ENCODE measurements around the gene C1orf105. TPM values are rescaled to one million over a fixed set of nuclear protein-coding genes. Genes with fewer than 3 reads are reported as not detected.

Gene C1orf105
- total RNA-seq, 1 experiment from 2014 or later: not detected

DNA sequence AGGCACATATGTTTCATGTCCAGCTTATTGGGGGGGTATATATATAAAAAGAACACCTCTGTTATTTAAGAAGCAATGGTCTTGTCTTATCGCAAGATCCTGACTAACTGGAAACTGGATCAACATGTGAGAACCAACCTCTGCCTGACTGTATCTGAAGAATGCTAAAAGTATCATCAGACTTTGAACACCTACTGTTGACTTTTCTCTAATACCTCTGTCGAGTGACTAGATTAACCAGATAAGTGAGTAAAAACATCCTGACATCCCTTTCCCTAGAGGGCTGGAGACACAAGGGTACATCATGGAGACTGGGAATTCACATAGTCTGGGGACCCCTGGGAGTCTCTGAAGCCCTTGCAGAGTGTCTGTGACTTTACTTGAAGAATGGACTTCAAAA, 49.7 kb downstream of the C1orf105 start:
- CTCF ChIA-PET: no interaction called here
- Histone ChIP-seq H3K9me3 (ENCODE audit: low read depth, low read length, poor library complexity, severe bottlenecking) (no peaks in the 10 kb centered on the region), H3K27me3 (replicated peaks; ENCODE audit: insufficient read depth, low read depth, low read length, poor library complexity) (peaks cover 5% of the 10 kb centered on the region), H3K4me3 (ENCODE audit: low read depth, low read length, poor library complexity, severe bottlenecking) (no peak overlapping the region), H3K27ac (ENCODE audit: low read depth, low read length, poor library complexity, severe bottlenecking) (no peak overlapping the region), H3K36me3 (ENCODE audit: insufficient read depth, low read length, poor library complexity, severe bottlenecking) (no peaks in the 10 kb centered on the region), H3K4me1 (ENCODE audit: insufficient read depth, low read length, poor library complexity, severe bottlenecking) (no peaks in the 10 kb centered on the region)
- no peak for DNase-seq (ENCODE audit: low spot score)
- POLR2A ChIA-PET (ENCODE audit: low non-redundant PET): no interaction called here
- no TSS peak for BruUV-seq (replicated peaks)
- intact Hi-C loops (cut with micrococcal nuclease; ENCODE audit: unreplicated experiment): no loop called here
- TF ChIP-seq, protein P1, sequence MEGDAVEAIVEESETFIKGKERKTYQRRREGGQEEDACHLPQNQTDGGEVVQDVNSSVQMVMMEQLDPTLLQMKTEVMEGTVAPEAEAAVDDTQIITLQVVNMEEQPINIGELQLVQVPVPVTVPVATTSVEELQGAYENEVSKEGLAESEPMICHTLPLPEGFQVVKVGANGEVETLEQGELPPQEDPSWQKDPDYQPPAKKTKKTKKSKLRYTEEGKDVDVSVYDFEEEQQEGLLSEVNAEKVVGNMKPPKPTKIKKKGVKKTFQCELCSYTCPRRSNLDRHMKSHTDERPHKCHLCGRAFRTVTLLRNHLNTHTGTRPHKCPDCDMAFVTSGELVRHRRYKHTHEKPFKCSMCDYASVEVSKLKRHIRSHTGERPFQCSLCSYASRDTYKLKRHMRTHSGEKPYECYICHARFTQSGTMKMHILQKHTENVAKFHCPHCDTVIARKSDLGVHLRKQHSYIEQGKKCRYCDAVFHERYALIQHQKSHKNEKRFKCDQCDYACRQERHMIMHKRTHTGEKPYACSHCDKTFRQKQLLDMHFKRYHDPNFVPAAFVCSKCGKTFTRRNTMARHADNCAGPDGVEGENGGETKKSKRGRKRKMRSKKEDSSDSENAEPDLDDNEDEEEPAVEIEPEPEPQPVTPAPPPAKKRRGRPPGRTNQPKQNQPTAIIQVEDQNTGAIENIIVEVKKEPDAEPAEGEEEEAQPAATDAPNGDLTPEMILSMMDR (conservative IDR thresholded peaks at IDR 0.05; ENCODE audit: low read depth, low read length): no peak
- no peak for TF ChIP-seq EZH2 (IDR thresholded peaks at IDR 0.05; ENCODE audit: borderline replicate concordance, low read depth, low read length, poor library complexity, severe bottlenecking)

DNA sequence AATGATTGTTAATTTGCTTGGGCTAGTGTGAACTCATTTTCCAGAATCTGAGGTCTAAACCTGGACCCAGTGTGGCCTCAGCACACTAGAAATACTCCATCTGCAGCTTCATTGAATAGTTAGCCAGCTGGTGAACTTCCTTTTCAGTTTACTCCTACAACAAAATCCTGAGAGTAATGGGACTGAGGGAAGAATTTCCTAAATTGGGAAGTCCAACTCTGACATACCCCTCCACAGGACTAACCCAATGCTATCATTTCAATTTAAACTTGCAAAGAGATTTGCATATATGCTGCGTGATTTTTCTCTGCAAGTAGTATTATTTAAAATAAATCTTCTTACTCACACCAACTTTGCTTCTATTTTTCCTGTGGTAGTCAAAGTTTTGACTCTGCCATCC, 51.2 kb downstream of the C1orf105 start:
- no peak overlapping the region for H3K27ac ChIP-seq (ENCODE audit: low read depth, low read length, poor library complexity, severe bottlenecking)
- BruUV-seq (replicated peaks): no TSS peak
- no peak overlapping the region for H3K4me3 ChIP-seq (ENCODE audit: low read depth, low read length, poor library complexity, severe bottlenecking)
- CTCF ChIA-PET: no interaction called here
- DNase-seq (ENCODE audit: low spot score): no peak
- POLR2A ChIA-PET (ENCODE audit: low non-redundant PET): no interaction called here
- H3K4me1 ChIP-seq (ENCODE audit: insufficient read depth, low read length, poor library complexity, severe bottlenecking): no peaks in the 10 kb centered on the region
- H3K9me3 ChIP-seq (ENCODE audit: low read depth, low read length, poor library complexity, severe bottlenecking): no peaks in the 10 kb centered on the region
- TF ChIP-seq, protein P1 (conservative IDR thresholded peaks at IDR 0.05; ENCODE audit: low read depth, low read length): no peak
- TF ChIP-seq EZH2 (IDR thresholded peaks at IDR 0.05; ENCODE audit: borderline replicate concordance, low read depth, low read length, poor library complexity, severe bottlenecking): no peak
- intact Hi-C loops (cut with micrococcal nuclease; ENCODE audit: unreplicated experiment): no loop called here
- H3K36me3 ChIP-seq (ENCODE audit: insufficient read depth, low read length, poor library complexity, severe bottlenecking): no peaks in the 10 kb centered on the region
- H3K27me3 ChIP-seq (replicated peaks; ENCODE audit: insufficient read depth, low read depth, low read length, poor library complexity): peaks cover 5% of the 10 kb centered on the region

DNA sequence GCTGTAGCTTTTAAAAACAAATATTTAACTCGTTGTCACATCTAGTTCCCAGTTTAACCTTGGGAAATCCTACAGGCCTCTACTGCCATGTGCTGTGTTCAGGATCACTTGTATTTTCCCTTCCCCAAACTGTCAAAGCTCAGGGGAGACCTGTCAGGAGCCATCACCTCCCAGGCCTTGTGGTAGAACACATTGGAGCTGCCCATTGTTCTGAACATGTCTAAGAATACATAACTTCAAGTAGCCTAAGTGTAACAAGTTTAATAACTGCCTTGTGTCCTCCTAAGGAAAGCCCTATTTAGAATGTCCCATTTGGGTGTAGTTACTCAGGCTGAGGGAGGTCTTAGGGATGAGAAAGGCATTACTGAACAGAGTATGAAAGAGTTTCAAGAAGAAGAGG, 52.0 kb downstream of the C1orf105 start:
- Histone ChIP-seq H3K36me3 (ENCODE audit: insufficient read depth, low read length, poor library complexity, severe bottlenecking) (no peaks in the 10 kb centered on the region), H3K27ac (ENCODE audit: low read depth, low read length, poor library complexity, severe bottlenecking) (no peak overlapping the region), H3K4me1 (ENCODE audit: insufficient read depth, low read length, poor library complexity, severe bottlenecking) (no peaks in the 10 kb centered on the region), H3K4me3 (ENCODE audit: low read depth, low read length, poor library complexity, severe bottlenecking) (no peak overlapping the region), H3K9me3 (ENCODE audit: low read depth, low read length, poor library complexity, severe bottlenecking) (no peaks in the 10 kb centered on the region), H3K27me3 (replicated peaks; ENCODE audit: insufficient read depth, low read depth, low read length, poor library complexity) (peaks cover 5% of the 10 kb centered on the region)
- no peak for DNase-seq (ENCODE audit: low spot score)
- no TSS peak for BruUV-seq (replicated peaks)
- ChIA-PET CTCF (no interaction called here), POLR2A (ENCODE audit: low non-redundant PET) (no interaction called here)
- intact Hi-C loops (cut with micrococcal nuclease; ENCODE audit: unreplicated experiment): no loop called here
- no peak for TF ChIP-seq EZH2 (IDR thresholded peaks at IDR 0.05; ENCODE audit: borderline replicate concordance, low read depth, low read length, poor library complexity, severe bottlenecking)
- TF ChIP-seq, protein P1 (conservative IDR thresholded peaks at IDR 0.05; ENCODE audit: low read depth, low read length): no peak

All from A673 (cell line).